Glutamatergic neuron (in vitro differentiated cells): ENCODE results near the gene DOCK6. TPM values are rescaled to one million over a fixed set of nuclear protein-coding genes. Genes with fewer than 3 reads are reported as not detected.

Source experiments
- DNase-seq: peaks from one replicate; pipeline ENCODE4 v3.0.0; 2022
- H3K27ac Mint-ChIP-seq: one replicate; pipeline ENCODE4 v1.8.0; 2020; ENCODE audit warnings: mild to moderate bottlenecking, mixed read lengths, inconsistent platforms; ENCODE audit not compliant: unreplicated experiment
- H3K27me3 Mint-ChIP-seq: one replicate; pipeline ENCODE4 v1.8.0; 2020; ENCODE audit warnings: mild to moderate bottlenecking, moderate library complexity, mixed read lengths, inconsistent platforms; ENCODE audit not compliant: unreplicated experiment
- H3K36me3 Mint-ChIP-seq: one replicate; pipeline ENCODE4 v1.8.0; 2020; ENCODE audit warnings: mild to moderate bottlenecking, mixed read lengths, inconsistent platforms; ENCODE audit not compliant: unreplicated experiment
- H3K4me1 Mint-ChIP-seq: one replicate; pipeline ENCODE4 v1.8.0; 2020; ENCODE audit warnings: mild to moderate bottlenecking, low read depth, mixed read lengths, inconsistent platforms; ENCODE audit not compliant: unreplicated experiment
- H3K4me3 Mint-ChIP-seq: one replicate; pipeline ENCODE4 v1.8.0; 2020; ENCODE audit warnings: mild to moderate bottlenecking, mixed read lengths, inconsistent platforms; ENCODE audit not compliant: unreplicated experiment
- H3K9me3 Mint-ChIP-seq: one replicate; pipeline ENCODE4 v1.8.0; 2020; ENCODE audit warnings: mild to moderate bottlenecking, moderate library complexity, mixed read lengths, inconsistent platforms; ENCODE audit not compliant: unreplicated experiment
- total RNA-seq: library from RNA; stranded (reverse); fragmentation: NEBNext Ultra II Directional; extraction: Animal tissue kit (Norgen Biotek cat#: 25700); gene quantifications from one replicate; pipeline ENCODE4 v1.2.1, GENCODE V29; 2021; ENCODE audit not compliant: unreplicated experiment
- TF ChIP-seq, protein P1 (sequence below): fragments of 200-600 bp; sonication (generic); IDR thresholded peaks from one replicate; pipeline ENCODE4 v1.5.0; 2021; ENCODE audit not compliant: partially characterized antibody, unreplicated experiment

DOCK6 gene
- total RNA-seq, 1 donor from 2014 or later: 260 TPM

DNA sequence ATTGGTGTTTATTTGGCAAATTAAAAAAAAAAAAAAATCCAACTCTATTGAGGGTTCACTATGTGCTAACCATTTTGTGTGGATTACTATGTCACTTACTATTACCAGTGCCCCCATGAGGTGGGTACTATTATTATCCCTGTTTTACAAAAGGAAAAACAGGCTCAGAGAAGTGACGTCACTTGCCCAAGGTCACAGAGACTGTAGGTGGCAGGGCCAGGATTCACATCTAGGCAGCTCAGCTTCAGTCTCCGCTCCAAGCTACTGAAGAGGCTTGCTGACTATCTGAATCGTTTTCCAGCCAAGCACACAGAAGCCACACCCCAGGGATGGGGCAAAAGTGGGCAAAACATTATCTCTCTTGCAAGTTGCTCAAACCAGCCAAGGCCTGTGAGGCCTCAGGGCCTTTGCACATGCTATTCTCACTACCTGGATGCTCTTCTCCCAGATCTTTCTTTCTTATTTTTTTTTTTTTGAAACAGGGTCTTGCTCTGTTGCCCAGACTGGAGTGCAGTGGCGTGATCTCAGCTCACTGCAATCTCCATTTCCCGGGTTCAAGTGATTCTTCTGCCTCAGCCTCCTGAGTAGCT is 27.7 kb downstream of the DOCK6 start:
- no peak for DNase-seq
- Mint-ChIP-seq H3K27me3 (peaks cover 2% of the 10 kb centered on the region), H3K4me3 (no peak overlapping the region), H3K4me1 (no peaks in the 10 kb centered on the region), H3K9me3 (peaks cover 4% of the 10 kb centered on the region), H3K27ac (no peak overlapping the region), H3K36me3 (peaks cover 5% of the 10 kb centered on the region)
- TF ChIP-seq, protein P1, sequence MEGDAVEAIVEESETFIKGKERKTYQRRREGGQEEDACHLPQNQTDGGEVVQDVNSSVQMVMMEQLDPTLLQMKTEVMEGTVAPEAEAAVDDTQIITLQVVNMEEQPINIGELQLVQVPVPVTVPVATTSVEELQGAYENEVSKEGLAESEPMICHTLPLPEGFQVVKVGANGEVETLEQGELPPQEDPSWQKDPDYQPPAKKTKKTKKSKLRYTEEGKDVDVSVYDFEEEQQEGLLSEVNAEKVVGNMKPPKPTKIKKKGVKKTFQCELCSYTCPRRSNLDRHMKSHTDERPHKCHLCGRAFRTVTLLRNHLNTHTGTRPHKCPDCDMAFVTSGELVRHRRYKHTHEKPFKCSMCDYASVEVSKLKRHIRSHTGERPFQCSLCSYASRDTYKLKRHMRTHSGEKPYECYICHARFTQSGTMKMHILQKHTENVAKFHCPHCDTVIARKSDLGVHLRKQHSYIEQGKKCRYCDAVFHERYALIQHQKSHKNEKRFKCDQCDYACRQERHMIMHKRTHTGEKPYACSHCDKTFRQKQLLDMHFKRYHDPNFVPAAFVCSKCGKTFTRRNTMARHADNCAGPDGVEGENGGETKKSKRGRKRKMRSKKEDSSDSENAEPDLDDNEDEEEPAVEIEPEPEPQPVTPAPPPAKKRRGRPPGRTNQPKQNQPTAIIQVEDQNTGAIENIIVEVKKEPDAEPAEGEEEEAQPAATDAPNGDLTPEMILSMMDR: no peak

DNA sequence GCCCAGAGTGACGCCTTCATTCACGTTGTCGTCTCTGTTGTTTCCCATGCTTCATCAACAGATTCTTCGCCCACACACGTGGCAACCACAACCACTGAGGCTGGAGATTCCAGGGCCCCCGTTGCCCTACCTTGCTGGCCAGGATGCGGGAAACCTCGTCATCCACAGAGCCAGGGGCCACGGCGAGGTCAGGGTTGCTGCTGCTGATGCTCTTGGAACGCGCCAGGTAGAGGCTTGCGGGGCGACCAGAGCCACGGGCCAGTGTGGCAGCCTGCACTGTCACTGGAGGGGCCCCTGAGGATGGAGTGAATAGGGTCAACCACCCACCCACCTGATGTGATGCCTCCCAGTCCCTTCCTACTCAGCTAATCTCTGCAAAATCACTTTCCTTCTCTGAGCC is 29.3 kb downstream of the DOCK6 start:
- Mint-ChIP-seq H3K9me3 (peaks cover 4% of the 10 kb centered on the region), H3K4me3 (no peak overlapping the region), H3K27ac (no peak overlapping the region), H3K36me3 (peaks cover 9% of the 10 kb centered on the region), H3K4me1 (peaks cover 2% of the 10 kb centered on the region), H3K27me3 (no peaks in the 10 kb centered on the region)
- no peak for DNase-seq
- TF ChIP-seq, protein P1: no peak

DNA sequence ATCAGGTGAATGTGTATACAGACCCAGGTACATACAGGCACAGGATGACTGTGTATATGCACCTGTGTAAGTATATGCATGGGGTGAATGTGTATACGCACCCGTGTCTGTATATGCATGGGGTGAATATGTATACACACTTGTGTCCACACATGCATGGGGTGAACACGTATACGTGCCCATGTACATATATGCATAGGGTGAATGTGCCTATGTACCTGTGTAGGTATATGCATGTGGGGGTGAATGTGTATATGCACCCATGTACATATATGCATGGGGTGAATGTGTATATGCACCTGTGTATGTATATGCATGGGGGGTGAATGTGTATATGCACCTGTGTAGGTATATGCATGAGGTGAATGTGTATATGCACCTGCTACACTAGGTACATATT is 29.8 kb downstream of the DOCK6 start:
- H3K36me3 Mint-ChIP-seq: peaks cover 9% of the 10 kb centered on the region
- H3K9me3 Mint-ChIP-seq: peaks cover 4% of the 10 kb centered on the region
- TF ChIP-seq, protein P1: no peak
- H3K27ac Mint-ChIP-seq: no peak overlapping the region
- no peak overlapping the region for H3K4me3 Mint-ChIP-seq
- peaks cover 2% of the 10 kb centered on the region for H3K4me1 Mint-ChIP-seq
- no peak for DNase-seq
- no peaks in the 10 kb centered on the region for H3K27me3 Mint-ChIP-seq

DNA sequence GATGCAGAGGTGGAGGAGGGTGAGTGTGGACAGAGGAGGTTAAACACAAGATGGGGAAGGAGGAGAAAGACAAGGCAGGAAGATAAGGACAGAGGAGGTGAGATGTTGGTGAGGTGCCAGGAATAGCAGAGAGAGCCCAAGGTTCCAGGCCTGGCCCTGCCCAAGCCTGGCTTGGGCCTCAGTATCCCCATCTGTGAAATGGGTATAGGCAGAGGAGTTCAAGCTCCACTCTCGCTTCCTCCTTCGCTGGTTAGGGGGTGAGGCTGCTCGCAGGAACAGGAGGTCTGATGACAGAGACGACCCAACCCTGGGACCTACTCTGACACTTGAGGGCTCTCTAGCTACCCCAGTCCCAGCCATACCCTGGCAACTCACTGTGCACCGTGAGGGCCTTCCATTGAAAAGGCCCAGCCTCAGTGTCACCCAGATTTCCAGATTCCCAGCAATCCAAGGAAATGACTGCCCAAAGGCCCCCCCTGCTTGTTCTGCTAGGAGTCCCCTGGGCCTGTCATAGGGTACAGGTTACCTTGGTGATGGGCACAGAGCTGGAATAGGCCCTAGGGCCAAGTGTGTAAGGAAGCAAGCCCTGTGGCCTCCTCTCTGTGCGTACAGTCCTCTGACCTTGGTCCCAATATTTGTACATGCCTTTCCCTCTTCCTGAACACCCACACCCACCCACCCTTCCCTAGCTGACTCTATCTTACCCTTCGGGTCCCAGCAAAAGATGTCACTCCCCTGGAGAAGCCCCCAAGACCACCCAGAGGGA is 31.5 kb downstream of the DOCK6 start:
- Mint-ChIP-seq H3K9me3 (peaks cover 4% of the 10 kb centered on the region), H3K27ac (no peak overlapping the region), H3K36me3 (peaks cover 14% of the 10 kb centered on the region)

More for the DNA sequence above, 31.5 kb downstream of the DOCK6 start:
- H3K4me3 Mint-ChIP-seq: no peak overlapping the region
- no peak for DNase-seq
- H3K27me3 Mint-ChIP-seq: peaks cover 2% of the 10 kb centered on the region
- TF ChIP-seq, protein P1: no peak
- peaks cover 2% of the 10 kb centered on the region for H3K4me1 Mint-ChIP-seq
